ENCODE data around the gene MAGEA4.

MAGEA4 gene

GRCh38 chrX:151929126-151929525, 16.4 kb downstream of the MAGEA4 start:
- DNase-seq, result no peak

- DNase-seq, result no peak
Observed at GRCh38 chrX:151935358-151935757, 22.7 kb downstream of the MAGEA4 start.

- DNase-seq, result no peak
Observed at GRCh38 chrX:151938172-151938571, 25.5 kb downstream of the MAGEA4 start.

GRCh38 chrX:151954730-151955129, 42.0 kb downstream of the MAGEA4 start:
- no peak for DNase-seq

- no peak for DNase-seq
Observed at GRCh38 chrX:151958101-151958500, 45.4 kb downstream of the MAGEA4 start.

- DNase-seq, result no peak
Observed at GRCh38 chrX:151962034-151962433, 49.3 kb downstream of the MAGEA4 start.

- no peak for DNase-seq
Observed at GRCh38 chrX:151966236-151966635, 53.5 kb downstream of the MAGEA4 start.

GRCh38 chrX:151970027-151970426, 57.3 kb downstream of the MAGEA4 start:
- DNase-seq, result no peak

GRCh38 chrX:151970661-151971060, 58.0 kb downstream of the MAGEA4 start:
- DNase-seq, result no peak

GRCh38 chrX:151973060-151973661, 60.5 kb downstream of the MAGEA4 start:
- no peak for DNase-seq

- DNase-seq, result no peak
Observed at GRCh38 chrX:151973851-151974335, 61.2 kb downstream of the MAGEA4 start.
